Kidney (tissue), 14 donors: ENCODE data around the gene FBXO34. TPM values are rescaled to one million over a fixed set of nuclear protein-coding genes. Genes with fewer than 3 reads are reported as not detected.

ENCODE experiments used
- DNase-seq, 5 donors: peaks; one replicate each; pipeline ENCODE4 v3.0.0-alpha.2; 2013 to 2020
- FAIRE-seq: peaks from 2 replicates; lab custom pipeline; 2012; peaks lifted over from hg19 to GRCh38; lab: Jason Lieb, UNC
- H3K27ac ChIP-seq, 2 donors: one replicate each; pipeline ENCODE4 v1.7.0; 2013; ENCODE audit warnings: low read depth in 2 of 2, low read length in 2 of 2, inconsistent platforms in 1 of 2
- H3K27me3 ChIP-seq: one replicate; pipeline ENCODE4 v1.7.1; 2013; ENCODE audit warnings: low read length, inconsistent platforms; ENCODE audit not compliant: control insufficient read depth, insufficient read depth
- H3K36me3 ChIP-seq, 3 donors: one replicate each; pipeline versions ENCODE4 v1.7.0 to v1.7.1; 2013; ENCODE audit warnings: low read length in 3 of 3, control low read depth in 1 of 3, inconsistent platforms in 1 of 3; ENCODE audit not compliant: insufficient read depth in 3 of 3, control insufficient read depth in 2 of 3
- H3K4me1 ChIP-seq, 3 donors: one replicate each; pipeline versions ENCODE4 v1.7.0 to v1.7.1; 2013; ENCODE audit warnings: low read length in 3 of 3, inconsistent platforms in 1 of 3, low read depth in 1 of 3; ENCODE audit not compliant: control insufficient read depth in 2 of 3, insufficient read depth in 2 of 3
- H3K4me3 ChIP-seq, 3 donors: one replicate each; pipeline versions ENCODE4 v1.7.0 to v1.8.1; 2013; ENCODE audit warnings: low read length in 3 of 3, control low read depth in 1 of 3, inconsistent platforms in 1 of 3
- H3K9ac ChIP-seq, 3 donors: one replicate each; pipeline versions ENCODE4 v1.7.0 to v1.7.1; 2013; ENCODE audit warnings: low read length in 3 of 3, control low read depth in 1 of 3, inconsistent platforms in 1 of 3
- H3K9me3 ChIP-seq, 3 donors: one replicate each; pipeline versions ENCODE4 v1.7.0 to v1.7.1; 2013; ENCODE audit warnings: low read length in 3 of 3, control low read depth in 1 of 3, inconsistent platforms in 1 of 3; ENCODE audit not compliant: control insufficient read depth in 2 of 3, insufficient read depth in 1 of 3
- CTCF ChIP-seq: IDR thresholded peaks from 3 replicates; pipeline ENCODE4 v1.5.1; 2012; ENCODE audit warnings: mild to moderate bottlenecking, moderate library complexity, borderline replicate concordance; ENCODE audit not compliant: insufficient read depth; ENCODE audit errors: extremely low read depth
- intact Hi-C: fragments of 100-400 bp; cut with DNase I; formaldehyde crosslinking; loops from one replicate; pipeline ENCODE4 v1.11.1; 2022
- polyA plus RNA-seq: library from polyadenylated mRNA; stranded (reverse); fragments of 350-450 nt; fragmentation: Illumina TruSeq; extraction: RNeasy Lipid Tissue Mini Kit (QIAGEN cat#74804); gene quantifications from one replicate; pipeline ENCODE4 v1.2.3, GENCODE V29; 2014; ENCODE audit warnings: low read depth, low replicate concordance; ENCODE audit not compliant: insufficient read depth
- total RNA-seq: library from RNA; stranded (reverse); fragmentation: NEBNext Ultra II Directional; extraction: Animal tissue kit (Norgen Biotek cat#: 25700); gene quantifications from one replicate; pipeline ENCODE4 v1.2.1, GENCODE V29; 2021
- donor health status: control.
- donor health status: control.
- donor health status: control.
- donor health status: control.
- donor health status: control.
- donor health status: DM: yes; HTN: yes; CAD: no.
- donor health status: Normal renal cell carcinoma (clear cell type).

The FBXO34 gene
- total and polyA plus RNA-seq, 2 donors from 2014 or later: 12.8 to 38.5 TPM

DNA sequence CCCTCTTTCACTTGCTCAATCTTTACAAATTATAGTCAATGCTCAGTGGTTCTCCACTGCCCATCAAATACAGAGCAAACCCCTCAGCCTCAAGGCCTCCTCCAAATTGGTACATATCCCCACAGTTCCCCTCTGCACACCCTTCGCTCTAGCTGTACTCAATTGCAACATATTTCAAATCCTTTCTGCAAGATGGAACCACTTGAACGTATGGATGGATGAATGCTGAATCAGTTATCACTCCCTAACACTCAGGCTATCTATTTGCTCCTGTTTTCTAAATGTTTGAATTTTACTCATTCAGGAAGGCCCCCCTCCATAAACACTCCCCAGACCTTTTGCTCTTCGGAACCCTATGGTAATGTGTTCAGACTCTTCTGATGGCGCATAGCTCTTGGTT lies 115.9 kb downstream of the FBXO34 start:
- Histone ChIP-seq H3K9me3 (no peaks in the 10 kb centered on the region), H3K27me3 (no peaks in the 10 kb centered on the region), H3K4me1 (no peaks in the 10 kb centered on the region), H3K4me3 (no peak overlapping the region), H3K36me3 (peaks cover 0 to 22% (median 5%) of the 10 kb centered on the region in 3 donors), H3K27ac (no peak overlapping the region), H3K9ac (no peak overlapping the region)
- intact Hi-C loops: no loop called here
- no peak for DNase-seq
- FAIRE-seq: no peak
- TF ChIP-seq CTCF: no peak

GRCh38 chr14:55388160-55388559 lies 116.9 kb downstream of the FBXO34 start:
- H3K36me3 ChIP-seq: peaks cover 0 to 22% (median 5%) of the 10 kb centered on the region in 3 donors
- no peaks in the 10 kb centered on the region for H3K4me1 ChIP-seq
- FAIRE-seq (no peak), DNase-seq (no peak)
- no peak for TF ChIP-seq CTCF
- intact Hi-C loops: no loop called here
- H3K9ac ChIP-seq: no peak overlapping the region
- H3K4me3 ChIP-seq: no peak overlapping the region
- no peak overlapping the region for H3K27ac ChIP-seq
- no peaks in the 10 kb centered on the region for H3K27me3 ChIP-seq
- no peaks in the 10 kb centered on the region for H3K9me3 ChIP-seq

GRCh38 chr14:55389330-55389729 lies 118.1 kb downstream of the FBXO34 start:
- Histone ChIP-seq H3K4me3 (no peak overlapping the region), H3K4me1 (no peaks in the 10 kb centered on the region), H3K9ac (no peak overlapping the region), H3K27me3 (no peaks in the 10 kb centered on the region), H3K27ac (no peak overlapping the region), H3K9me3 (no peaks in the 10 kb centered on the region), H3K36me3 (peaks cover 0 to 24% (median 5%) of the 10 kb centered on the region in 3 donors)
- TF ChIP-seq CTCF: no peak
- FAIRE-seq (no peak), DNase-seq (no peak)
- intact Hi-C loops: no loop called here

- H3K27ac ChIP-seq: no peak overlapping the region
- H3K9me3 ChIP-seq: no peaks in the 10 kb centered on the region
- no peak for TF ChIP-seq CTCF
- H3K4me3 ChIP-seq: no peak overlapping the region
- intact Hi-C loops: no loop called here
- peaks cover 0 to 2% (median 0%) of the 10 kb centered on the region in 3 donors for H3K4me1 ChIP-seq
- DNase-seq (no peak), FAIRE-seq (peak; percentile 21)
- no peak overlapping the region for H3K9ac ChIP-seq
- no peaks in the 10 kb centered on the region for H3K27me3 ChIP-seq
- peaks cover 0 to 17% (median 0%) of the 10 kb centered on the region in 3 donors for H3K36me3 ChIP-seq
Observed at GRCh38 chr14:55398679-55399078, 127.5 kb downstream of the FBXO34 start.
